Endothelial cell of umbilical vein (primary cell): ENCODE data around the gene LRRC8A.

Source experiments
- CTCF ChIP-seq, 2 donors: IDR thresholded peaks; 1 replicate in 1 of 2; 2 replicates in 1 of 2; pipeline ENCODE4 v1.5.1; 2011; ENCODE audit warnings: low read length in 2 of 2, mild to moderate bottlenecking in 2 of 2, moderate library complexity in 2 of 2, control low read depth in 1 of 2, inconsistent platforms in 1 of 2, low read depth in 1 of 2; ENCODE audit not compliant: insufficient read depth in 1 of 2; ENCODE audit errors: extremely low read depth in 1 of 2
- EZH2 ChIP-seq: IDR thresholded peaks from 2 replicates; pipeline ENCODE4 v1.6.1; 2012; ENCODE audit warnings: borderline replicate concordance, low read depth, mild to moderate bottlenecking, moderate library complexity, low read length, inconsistent platforms; ENCODE audit not compliant: severe bottlenecking
- GATA2 ChIP-seq: IDR thresholded peaks from 2 replicates; pipeline ENCODE4 v1.7.0; 2011; ENCODE audit warnings: low read depth, mild to moderate bottlenecking, moderate library complexity, mixed read lengths, low read length; ENCODE audit not compliant: insufficient read length, insufficient read depth
- JUN ChIP-seq: IDR thresholded peaks from 2 replicates; pipeline ENCODE4 v1.6.1; 2011; ENCODE audit warnings: borderline replicate concordance, low read depth; ENCODE audit not compliant: insufficient read length, insufficient read depth
- MAX ChIP-seq: IDR thresholded peaks from 2 replicates; pipeline ENCODE4 v1.6.1; 2011; ENCODE audit not compliant: insufficient read depth, insufficient read length
- MYC ChIP-seq: IDR thresholded peaks from one replicate; pipeline ENCODE4 v1.6.1; 2011; ENCODE audit warnings: mild to moderate bottlenecking, low read depth, low read length
- POLR2A ChIP-seq: IDR thresholded peaks from 2 replicates; pipeline ENCODE4 v1.6.1; 2012; ENCODE audit warnings: low read depth, mild to moderate bottlenecking, control low read depth, low read length
- POLR2AphosphoS5 ChIP-seq: IDR thresholded peaks from 2 replicates; pipeline ENCODE4 v1.6.1; 2012; ENCODE audit warnings: low read depth, mild to moderate bottlenecking, control low read depth, low read length, moderate library complexity; ENCODE audit not compliant: insufficient read depth

GRCh38 chr9:128913048-128913900 is 31.3 kb downstream of the LRRC8A start:
- TF ChIP-seq EZH2 (no peak), POLR2A (peak; percentile 32), CTCF (IDR thresholded peaks at IDR 0.05; ENCODE audit: extremely low read depth in 1 of 2, insufficient read depth in 1 of 2, low read depth in 1 of 2, low read length in 2 of 2) (no peak), JUN (no peak), MAX (no peak), POLR2AphosphoS5 (peak; percentile 13), GATA2 (no peak), MYC (no peak)
